GM08714 (cell line): ENCODE measurements around the gene PSME3IP1.
A peak's percentile ranks its signal among the peaks of the same experiment; 100 is the strongest.

Source experiments
- H3K4me3 ChIP-seq: fragments of 200-500 bp; sonication (Bioruptor generic); 2 replicates; pipeline ENCODE4 v1.5.1; 2014; ENCODE audit warnings: mild to moderate bottlenecking, low read length, inconsistent platforms
- ZNF274 ChIP-seq: IDR thresholded peaks from 2 replicates; pipeline ENCODE4 v1.6.1; 2012; ENCODE audit warnings: mild to moderate bottlenecking, low read depth, low read length

The PSME3IP1 gene

DNA sequence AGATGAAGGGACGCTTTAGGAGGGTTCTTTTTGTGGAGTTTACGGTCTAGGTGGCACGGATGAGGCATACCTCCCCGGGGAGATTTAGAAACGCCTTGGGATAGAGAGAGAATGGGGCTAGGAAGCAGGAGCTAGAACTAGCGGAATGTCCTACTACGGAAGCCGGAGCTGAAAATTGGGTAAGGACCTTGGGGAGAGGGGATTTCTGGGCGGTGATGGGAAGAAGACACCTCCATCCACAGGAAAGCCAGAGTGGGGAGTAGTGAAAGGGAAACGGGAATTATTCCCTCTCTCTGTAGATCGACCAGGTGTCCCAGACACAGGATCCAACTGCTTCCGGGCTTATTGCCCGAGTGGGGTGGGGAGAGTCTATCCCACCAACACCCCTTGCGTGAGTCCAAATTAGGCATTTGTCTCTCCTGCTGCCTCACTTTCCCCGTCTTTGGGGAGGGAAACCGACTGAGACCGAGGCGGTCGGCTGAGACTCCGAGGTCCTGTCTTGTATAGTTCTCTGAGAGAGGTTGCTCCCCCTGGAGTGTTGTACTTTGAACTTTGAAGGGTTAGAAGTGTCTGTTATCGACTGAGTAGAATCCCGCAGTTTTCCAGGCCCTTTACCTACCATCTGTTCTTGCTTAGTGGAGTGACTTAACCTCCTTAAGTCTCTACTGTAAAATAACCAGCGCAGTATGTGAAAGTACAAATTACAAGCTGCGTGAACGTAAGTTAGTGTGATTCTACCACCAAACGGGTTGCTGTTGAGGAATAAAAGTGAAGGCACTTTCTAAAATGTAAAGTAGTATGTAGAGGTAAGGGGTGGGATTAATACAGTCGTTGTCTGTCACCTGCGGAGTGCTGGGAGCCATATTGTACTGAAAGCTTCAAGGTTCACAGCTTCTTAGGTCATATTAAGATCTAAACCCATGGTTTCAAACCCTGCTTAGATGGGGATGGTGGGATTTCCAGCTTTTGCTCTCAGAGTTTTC lies 1.3 kb upstream of the PSME3IP1 start:
- TF ChIP-seq ZNF274 = no peak
- peak overlapping the region; percentile 91 for H3K4me3 ChIP-seq

- no peak for TF ChIP-seq ZNF274
Observed at GRCh38 chr16:57185446-57185944, 344 bp downstream of the PSME3IP1 start.

GRCh38 chr16:57184887-57185445 lies 873 bp downstream of the PSME3IP1 start:
- no peak for TF ChIP-seq ZNF274
- H3K4me3 ChIP-seq = peak overlapping the region; percentile 96

More at GRCh38 chr16:57185446-57185944, 344 bp downstream of the PSME3IP1 start:
- peak overlapping the region; percentile 96 for H3K4me3 ChIP-seq

GRCh38 chr16:57184113-57184512 lies 1.7 kb downstream of the PSME3IP1 start:
- no peak for TF ChIP-seq ZNF274
- H3K4me3 ChIP-seq = no peak overlapping the region; the same call in 1 of the 2 replicates

DNA sequence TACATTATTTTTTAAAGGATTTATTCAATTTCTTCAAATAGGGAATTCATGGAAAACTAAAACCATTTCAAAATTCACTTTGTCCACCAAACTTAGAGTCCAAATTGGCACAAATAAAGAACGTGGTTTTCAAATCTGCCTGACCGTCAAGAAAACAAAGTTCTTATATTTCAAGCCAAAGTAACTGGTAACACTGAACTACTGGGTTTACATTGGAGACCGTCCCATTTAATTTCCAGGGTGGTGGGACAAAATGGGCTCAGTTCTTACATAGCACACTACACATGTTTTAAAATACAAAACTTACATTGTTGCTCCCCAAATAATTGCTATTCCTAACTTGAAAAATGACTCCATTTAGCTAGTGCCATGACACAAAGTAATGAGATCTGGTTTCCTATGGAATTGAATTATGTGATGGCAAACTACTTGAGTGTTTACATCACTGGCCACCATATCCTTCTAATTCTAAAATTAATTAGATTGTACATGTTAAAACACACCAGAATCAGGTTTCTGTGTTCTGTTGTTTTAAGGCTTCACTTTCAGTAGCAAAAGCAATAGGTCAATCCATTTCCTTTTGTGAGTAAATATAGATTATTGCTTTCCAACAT lies 6.5 kb downstream of the PSME3IP1 start:
- no peak overlapping the region for H3K4me3 ChIP-seq
- no peak for TF ChIP-seq ZNF274

DNA sequence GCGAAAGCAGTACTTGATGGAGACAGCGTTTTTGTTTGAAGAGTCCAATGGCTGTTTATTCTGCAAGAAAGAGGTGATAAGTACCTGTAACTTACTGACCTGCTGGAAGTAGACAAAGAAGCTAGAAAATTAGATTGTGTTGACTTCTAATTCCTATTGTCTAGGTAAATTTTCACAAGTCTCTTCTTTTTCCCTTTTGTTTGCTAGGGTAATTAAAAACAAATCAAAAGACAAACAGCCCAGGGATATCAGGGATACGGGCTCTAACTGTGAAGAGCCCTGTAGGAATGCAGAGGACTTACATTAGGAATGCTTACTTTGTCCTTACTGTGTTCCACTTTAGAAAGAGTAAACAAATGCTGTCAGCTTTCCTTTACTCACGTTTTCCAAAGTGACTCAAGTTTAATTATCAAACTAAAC lies 7.0 kb downstream of the PSME3IP1 start:
- no peak for TF ChIP-seq ZNF274
- no peak overlapping the region for H3K4me3 ChIP-seq

DNA sequence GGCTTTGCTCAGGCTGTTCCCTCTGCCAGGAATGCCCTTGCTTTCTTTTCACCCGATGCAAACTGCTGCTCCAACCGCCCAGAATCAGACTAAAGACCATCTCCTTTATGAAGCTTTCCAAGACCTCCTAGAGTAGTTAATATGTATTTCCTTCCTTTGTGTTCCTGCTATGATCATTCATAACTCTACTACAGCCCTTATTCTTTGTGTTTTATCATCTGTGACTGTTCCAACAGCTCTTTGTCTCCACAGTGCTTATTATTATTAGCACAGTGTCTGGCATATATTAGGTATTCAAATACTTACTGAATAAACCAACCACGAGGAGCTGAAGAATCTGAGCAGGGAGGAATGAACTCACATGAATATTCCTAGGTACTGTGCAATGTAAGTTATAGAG lies 7.6 kb downstream of the PSME3IP1 start:
- no peak for TF ChIP-seq ZNF274
- no peak overlapping the region for H3K4me3 ChIP-seq

DNA sequence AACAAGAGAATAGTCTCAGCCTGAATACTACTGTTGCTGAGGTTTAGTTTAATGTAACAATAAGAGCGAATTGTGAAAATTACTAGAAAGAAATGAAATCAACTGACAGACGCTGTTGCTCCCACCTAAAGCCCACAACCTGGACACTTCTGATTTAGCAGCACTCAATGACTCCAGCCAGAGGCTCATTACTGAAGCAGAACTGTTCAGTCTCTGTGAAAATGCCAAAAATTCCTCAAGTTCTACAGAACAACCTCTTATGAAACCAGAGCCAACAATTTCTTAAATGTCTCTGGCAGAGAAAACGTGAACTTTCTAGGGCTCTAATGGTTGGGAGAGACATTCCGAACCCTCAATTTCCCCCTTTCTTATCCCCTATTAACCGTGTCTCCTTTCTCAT lies 9.9 kb downstream of the PSME3IP1 start:
- no peak for TF ChIP-seq ZNF274
- H3K4me3 ChIP-seq = no peak overlapping the region

DNA sequence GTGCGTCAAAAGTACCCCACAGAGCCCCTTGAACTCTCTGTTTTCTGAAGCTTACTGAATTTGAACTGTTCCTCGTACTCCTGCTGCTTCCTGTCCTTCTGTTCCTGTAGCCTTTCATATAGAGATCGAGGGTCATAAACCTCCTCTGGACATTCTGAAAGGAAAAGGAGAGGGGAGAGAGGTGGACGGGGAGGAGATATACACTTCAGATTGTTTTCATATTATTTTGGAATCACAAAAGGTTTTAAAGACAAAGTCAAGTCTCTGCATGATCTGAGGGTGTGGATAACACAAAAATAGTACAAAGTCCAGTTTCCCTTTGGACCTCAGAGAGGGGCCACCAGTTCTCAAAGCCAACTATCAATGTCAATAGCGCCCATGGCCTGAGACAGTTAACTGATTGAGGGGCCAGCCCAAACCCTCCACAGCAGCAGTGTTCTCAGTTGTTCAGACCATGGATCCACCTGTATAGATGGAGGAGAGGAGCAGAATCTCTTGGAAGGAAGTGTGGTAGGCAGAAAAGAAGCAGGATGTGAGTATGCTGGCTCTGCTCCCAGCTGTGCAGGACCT lies 13.0 kb downstream of the PSME3IP1 start:
- TF ChIP-seq ZNF274 = no peak
- no peak overlapping the region for H3K4me3 ChIP-seq

DNA sequence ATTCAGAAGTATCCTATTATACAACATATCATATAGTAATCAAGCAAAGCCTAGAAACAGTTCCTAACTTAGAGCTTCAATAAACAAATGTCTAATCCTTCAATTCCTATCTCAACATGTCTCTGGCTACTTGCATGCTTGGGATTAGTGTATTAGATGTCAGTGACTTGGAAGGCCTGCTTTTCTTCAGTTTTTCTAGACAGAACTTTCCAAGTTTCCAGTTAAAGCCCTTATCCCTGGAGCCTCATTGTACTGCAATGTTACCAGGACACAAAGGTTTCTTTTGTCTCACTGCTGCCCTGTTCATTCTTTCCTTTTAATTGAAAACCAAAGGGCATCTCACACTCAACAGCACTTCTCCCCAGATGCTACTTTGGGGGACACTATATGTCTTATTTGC lies 16.5 kb downstream of the PSME3IP1 start:
- no peak overlapping the region for H3K4me3 ChIP-seq
- no peak for TF ChIP-seq ZNF274

- TF ChIP-seq ZNF274 = no peak
- no peak overlapping the region for H3K4me3 ChIP-seq
Observed at GRCh38 chr16:57167953-57168352, 17.9 kb downstream of the PSME3IP1 start.

DNA sequence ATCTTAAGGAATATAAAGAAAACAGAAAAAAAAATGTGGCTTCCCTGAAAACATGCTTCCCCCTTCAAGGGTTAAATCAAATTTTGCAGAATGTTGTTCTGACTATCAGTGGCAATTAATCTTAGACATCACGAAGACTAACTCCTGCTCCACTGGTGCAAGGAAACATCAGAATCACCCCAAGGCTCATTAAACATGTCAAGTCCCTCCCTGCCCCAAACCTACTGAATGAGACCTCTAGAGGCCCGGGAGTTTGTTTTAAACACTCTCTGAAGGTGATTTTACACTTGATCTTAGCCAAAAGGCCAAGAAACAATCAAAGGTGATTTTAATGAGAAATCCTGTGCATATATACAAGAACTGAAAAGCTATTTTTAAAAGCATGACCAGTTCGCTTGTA lies 18.3 kb downstream of the PSME3IP1 start:
- TF ChIP-seq ZNF274 = no peak

GRCh38 chr16:57166951-57167350 lies 18.9 kb downstream of the PSME3IP1 start:
- no peak for TF ChIP-seq ZNF274
- H3K4me3 ChIP-seq = no peak overlapping the region

More for the DNA sequence above, 18.3 kb downstream of the PSME3IP1 start:
- no peak overlapping the region for H3K4me3 ChIP-seq

- H3K4me3 ChIP-seq = no peak overlapping the region
- no peak for TF ChIP-seq ZNF274
Observed at GRCh38 chr16:57166451-57166850, 19.4 kb downstream of the PSME3IP1 start.
